ENCODE measurements around the gene HMGCS1. TPM values are rescaled to one million over a fixed set of nuclear protein-coding genes. Genes with fewer than 3 reads are reported as not detected.
"Not testable (repeated sequence)": the region's sequence is repeated elsewhere in the genome, so short reads cannot be mapped to it uniquely, and the experiment has no call there.

The HMGCS1 gene
- polyA plus RNA-seq, 2 donors: 98.8 to 128 TPM

DNA sequence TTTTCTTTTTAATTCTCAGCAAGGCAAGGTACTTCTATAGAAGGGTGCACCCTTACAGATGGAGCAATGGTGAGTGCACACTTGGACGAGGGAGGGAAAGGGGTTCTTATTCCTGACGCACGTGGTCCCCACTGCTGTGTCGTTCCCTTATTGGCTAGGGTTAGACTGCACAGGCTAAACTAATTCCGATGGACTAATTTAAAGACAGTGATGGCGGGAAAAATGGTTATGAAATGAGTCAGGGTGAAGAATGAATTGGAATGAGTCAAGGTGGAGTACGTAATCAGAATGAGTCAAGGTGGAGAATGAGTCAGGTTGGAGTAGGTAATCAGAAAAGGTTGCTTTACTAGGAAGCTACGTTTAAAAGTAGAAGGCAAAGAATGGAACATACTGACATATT is 2.1 kb upstream of the HMGCS1 start:
- Histone ChIP-seq H3K36me3 (ENCODE audit: control insufficient read depth in 2 of 2, insufficient read depth in 2 of 2, low read length in 1 of 2) (no peaks in the 10 kb centered on the region), H3K4me3 (ENCODE audit: low read depth in 1 of 2, low read length in 2 of 2) (no peak overlapping the region), H3K4me1 (ENCODE audit: control insufficient read depth in 2 of 2, insufficient read depth in 2 of 2, low read length in 1 of 2) (peaks cover 0 to 2% of the 10 kb centered on the region in 2 donors), H3K27ac (ENCODE audit: low read depth in 2 of 2, low read length in 1 of 2) (peak overlapping the region in 1 of 2 donors; percentile 31), H3K9me3 (ENCODE audit: control insufficient read depth in 2 of 2, insufficient read depth in 1 of 2, low read depth in 1 of 2, low read length in 1 of 2) (no peaks in the 10 kb centered on the region), H3K27me3 (ENCODE audit: control insufficient read depth in 1 of 2, insufficient read depth in 2 of 2, low read length in 2 of 2) (no peaks in the 10 kb centered on the region)
- 55 to 59% methylated on average over 8 of the region's 8 CpGs for WGBS, 2 donors

DNA sequence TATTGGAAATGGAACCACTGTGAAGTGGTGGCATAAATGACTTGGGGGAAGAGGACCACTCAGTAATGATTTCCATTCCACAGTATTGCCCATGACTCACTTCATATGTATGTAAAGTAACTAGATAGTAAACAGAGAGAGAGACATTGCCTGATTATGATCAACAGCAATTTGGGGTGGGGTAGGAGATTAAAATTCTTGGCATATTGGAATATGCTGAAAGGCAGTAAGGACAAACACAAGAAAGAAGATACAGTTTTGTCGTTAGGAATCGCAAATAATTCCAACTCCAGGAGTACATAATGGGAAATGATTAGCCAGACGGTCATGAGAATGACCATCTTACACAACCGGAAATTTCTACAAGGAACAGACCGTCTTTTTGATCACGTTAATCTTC is 1.5 kb upstream of the HMGCS1 start:
- 96% methylated on average over 6 of the region's 6 CpGs for WGBS, 2 donors
- Histone ChIP-seq H3K4me3 (ENCODE audit: low read depth in 1 of 2, low read length in 2 of 2) (no peak overlapping the region), H3K9me3 (ENCODE audit: control insufficient read depth in 2 of 2, insufficient read depth in 1 of 2, low read depth in 1 of 2, low read length in 1 of 2) (no peaks in the 10 kb centered on the region), H3K27me3 (ENCODE audit: control insufficient read depth in 1 of 2, insufficient read depth in 2 of 2, low read length in 2 of 2) (no peaks in the 10 kb centered on the region), H3K4me1 (ENCODE audit: control insufficient read depth in 2 of 2, insufficient read depth in 2 of 2, low read length in 1 of 2) (peaks cover 0 to 2% of the 10 kb centered on the region in 2 donors), H3K27ac (ENCODE audit: low read depth in 2 of 2, low read length in 1 of 2) (no peak overlapping the region), H3K36me3 (ENCODE audit: control insufficient read depth in 2 of 2, insufficient read depth in 2 of 2, low read length in 1 of 2) (no peaks in the 10 kb centered on the region)

- H3K27ac ChIP-seq (ENCODE audit: low read depth in 2 of 2, low read length in 1 of 2): peak overlapping the region; percentile 73 to 95
- WGBS, 2 donors: 41 to 47% methylated on average over 8 of the region's 8 CpGs
- no peaks in the 10 kb centered on the region for H3K36me3 ChIP-seq (ENCODE audit: control insufficient read depth in 2 of 2, insufficient read depth in 2 of 2, low read length in 1 of 2)
- no peaks in the 10 kb centered on the region for H3K27me3 ChIP-seq (ENCODE audit: control insufficient read depth in 1 of 2, insufficient read depth in 2 of 2, low read length in 2 of 2)
- H3K4me1 ChIP-seq (ENCODE audit: control insufficient read depth in 2 of 2, insufficient read depth in 2 of 2, low read length in 1 of 2): peaks cover 0 to 2% of the 10 kb centered on the region in 2 donors
- no peaks in the 10 kb centered on the region for H3K9me3 ChIP-seq (ENCODE audit: control insufficient read depth in 2 of 2, insufficient read depth in 1 of 2, low read depth in 1 of 2, low read length in 1 of 2)
- H3K4me3 ChIP-seq (ENCODE audit: low read depth in 1 of 2, low read length in 2 of 2): peak overlapping the region in 1 of 2 donors; percentile 42
Observed at GRCh38 chr5:43313854-43314457, 744 bp upstream of the HMGCS1 start.

DNA sequence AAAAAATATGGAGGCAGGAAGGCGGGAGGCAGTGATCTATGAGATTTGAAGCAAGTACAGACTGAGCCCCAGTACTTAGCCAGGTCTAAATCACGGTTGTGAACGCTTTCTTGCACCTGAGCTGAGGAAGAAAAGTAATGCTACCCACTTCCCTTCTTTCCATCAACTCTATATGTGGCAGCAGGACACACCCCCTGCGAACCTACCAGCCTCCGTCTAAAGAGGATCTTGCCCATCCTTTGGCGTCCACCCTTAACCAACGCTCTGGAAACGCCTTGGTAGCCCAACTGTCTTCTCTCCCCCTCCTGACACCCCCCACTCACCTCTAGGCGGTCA is 545 bp downstream of the HMGCS1 start:
- H3K4me3 ChIP-seq (ENCODE audit: low read depth in 1 of 2, low read length in 2 of 2): peak overlapping the region; percentile 81 to 91
- H3K4me1 ChIP-seq (ENCODE audit: control insufficient read depth in 2 of 2, insufficient read depth in 2 of 2, low read length in 1 of 2): peaks cover 0 to 2% of the 10 kb centered on the region in 2 donors
- 1% methylated on average over 9 of the region's 9 CpGs for WGBS, 2 donors
- H3K27ac ChIP-seq (ENCODE audit: low read depth in 2 of 2, low read length in 1 of 2): peak overlapping the region; percentile 92 to 93
- H3K36me3 ChIP-seq (ENCODE audit: control insufficient read depth in 2 of 2, insufficient read depth in 2 of 2, low read length in 1 of 2): no peaks in the 10 kb centered on the region
- no peaks in the 10 kb centered on the region for H3K9me3 ChIP-seq (ENCODE audit: control insufficient read depth in 2 of 2, insufficient read depth in 1 of 2, low read depth in 1 of 2, low read length in 1 of 2)
- H3K27me3 ChIP-seq (ENCODE audit: control insufficient read depth in 1 of 2, insufficient read depth in 2 of 2, low read length in 2 of 2): no peaks in the 10 kb centered on the region

GRCh38 chr5:43312076-43312661 is 1.0 kb downstream of the HMGCS1 start:
- H3K4me3 ChIP-seq (ENCODE audit: low read depth in 1 of 2, low read length in 2 of 2): peak overlapping the region; percentile 81 to 91
- no peaks in the 10 kb centered on the region for H3K36me3 ChIP-seq (ENCODE audit: control insufficient read depth in 2 of 2, insufficient read depth in 2 of 2, low read length in 1 of 2)
- no peaks in the 10 kb centered on the region for H3K9me3 ChIP-seq (ENCODE audit: control insufficient read depth in 2 of 2, insufficient read depth in 1 of 2, low read depth in 1 of 2, low read length in 1 of 2)
- no peaks in the 10 kb centered on the region for H3K27me3 ChIP-seq (ENCODE audit: control insufficient read depth in 1 of 2, insufficient read depth in 2 of 2, low read length in 2 of 2)
- H3K27ac ChIP-seq (ENCODE audit: low read depth in 2 of 2, low read length in 1 of 2): peak overlapping the region; percentile 92 to 93
- H3K4me1 ChIP-seq (ENCODE audit: control insufficient read depth in 2 of 2, insufficient read depth in 2 of 2, low read length in 1 of 2): peaks cover 0 to 2% of the 10 kb centered on the region in 2 donors
- WGBS, 2 donors: 20 to 25% methylated on average over 6 of the region's 6 CpGs

- Histone ChIP-seq H3K4me1 (ENCODE audit: control insufficient read depth in 2 of 2, insufficient read depth in 2 of 2, low read length in 1 of 2) (peaks cover 0 to 2% of the 10 kb centered on the region in 2 donors), H3K27ac (ENCODE audit: low read depth in 2 of 2, low read length in 1 of 2) (no peak overlapping the region)
Observed at GRCh38 chr5:43309637-43310036, 3.6 kb downstream of the HMGCS1 start.

DNA sequence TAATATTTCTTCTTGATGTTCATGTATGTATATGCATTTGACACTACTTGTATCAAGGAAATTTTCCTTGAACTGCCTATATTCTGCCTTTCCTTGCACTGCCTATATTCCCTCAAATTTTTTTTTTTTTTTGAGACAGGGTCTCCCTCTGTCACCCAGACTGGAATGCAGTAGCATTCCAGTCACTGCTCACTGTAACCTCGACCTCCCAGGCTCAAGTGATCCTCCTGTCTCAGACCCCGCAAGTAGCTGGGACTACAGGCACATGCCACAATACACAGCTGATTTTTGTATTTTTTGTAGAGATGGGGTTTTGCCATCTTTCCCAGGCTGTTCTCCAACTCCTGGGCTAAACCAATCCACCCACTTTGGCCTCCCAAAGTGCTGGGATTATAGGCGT is 4.1 kb downstream of the HMGCS1 start:
- no peaks in the 10 kb centered on the region for H3K36me3 ChIP-seq (ENCODE audit: control insufficient read depth in 2 of 2, insufficient read depth in 2 of 2, low read length in 1 of 2)
- H3K27me3 ChIP-seq (ENCODE audit: control insufficient read depth in 1 of 2, insufficient read depth in 2 of 2, low read length in 2 of 2): no peaks in the 10 kb centered on the region
- peak overlapping the region in 1 of 2 donors; percentile 56 for H3K27ac ChIP-seq (ENCODE audit: low read depth in 2 of 2, low read length in 1 of 2)
- no peaks in the 10 kb centered on the region for H3K9me3 ChIP-seq (ENCODE audit: control insufficient read depth in 2 of 2, insufficient read depth in 1 of 2, low read depth in 1 of 2, low read length in 1 of 2)
- peaks cover 0 to 2% of the 10 kb centered on the region in 2 donors for H3K4me1 ChIP-seq (ENCODE audit: control insufficient read depth in 2 of 2, insufficient read depth in 2 of 2, low read length in 1 of 2)
- WGBS, 2 donors: 51 to 76% methylated on average over 3 of the region's 3 CpGs
- no peak overlapping the region for H3K4me3 ChIP-seq (ENCODE audit: low read depth in 1 of 2, low read length in 2 of 2)

More at GRCh38 chr5:43309637-43310036, 3.6 kb downstream of the HMGCS1 start:
- Histone ChIP-seq H3K9me3 (ENCODE audit: control insufficient read depth in 2 of 2, insufficient read depth in 1 of 2, low read depth in 1 of 2, low read length in 1 of 2) (no peaks in the 10 kb centered on the region), H3K27me3 (ENCODE audit: control insufficient read depth in 1 of 2, insufficient read depth in 2 of 2, low read length in 2 of 2) (no peaks in the 10 kb centered on the region), H3K36me3 (ENCODE audit: control insufficient read depth in 2 of 2, insufficient read depth in 2 of 2, low read length in 1 of 2) (no peaks in the 10 kb centered on the region), H3K4me3 (ENCODE audit: low read depth in 1 of 2, low read length in 2 of 2) (peak overlapping the region in 1 of 2 donors; percentile 30)

- H3K4me1 ChIP-seq (ENCODE audit: control insufficient read depth in 2 of 2, insufficient read depth in 2 of 2, low read length in 1 of 2); H3K36me3 ChIP-seq (ENCODE audit: control insufficient read depth in 2 of 2, insufficient read depth in 2 of 2, low read length in 1 of 2); H3K9me3 ChIP-seq (ENCODE audit: control insufficient read depth in 2 of 2, insufficient read depth in 1 of 2, low read depth in 1 of 2, low read length in 1 of 2); H3K27ac ChIP-seq (ENCODE audit: low read depth in 2 of 2, low read length in 1 of 2); H3K27me3 ChIP-seq (ENCODE audit: control insufficient read depth in 1 of 2, insufficient read depth in 2 of 2, low read length in 2 of 2); H3K4me3 ChIP-seq (ENCODE audit: low read depth in 1 of 2, low read length in 2 of 2): not testable (repeated sequence)
- WGBS, 2 donors: 83 to 92% methylated on average over 5 of the region's 5 CpGs
Observed at GRCh38 chr5:43306954-43307353, 6.3 kb downstream of the HMGCS1 start.

DNA sequence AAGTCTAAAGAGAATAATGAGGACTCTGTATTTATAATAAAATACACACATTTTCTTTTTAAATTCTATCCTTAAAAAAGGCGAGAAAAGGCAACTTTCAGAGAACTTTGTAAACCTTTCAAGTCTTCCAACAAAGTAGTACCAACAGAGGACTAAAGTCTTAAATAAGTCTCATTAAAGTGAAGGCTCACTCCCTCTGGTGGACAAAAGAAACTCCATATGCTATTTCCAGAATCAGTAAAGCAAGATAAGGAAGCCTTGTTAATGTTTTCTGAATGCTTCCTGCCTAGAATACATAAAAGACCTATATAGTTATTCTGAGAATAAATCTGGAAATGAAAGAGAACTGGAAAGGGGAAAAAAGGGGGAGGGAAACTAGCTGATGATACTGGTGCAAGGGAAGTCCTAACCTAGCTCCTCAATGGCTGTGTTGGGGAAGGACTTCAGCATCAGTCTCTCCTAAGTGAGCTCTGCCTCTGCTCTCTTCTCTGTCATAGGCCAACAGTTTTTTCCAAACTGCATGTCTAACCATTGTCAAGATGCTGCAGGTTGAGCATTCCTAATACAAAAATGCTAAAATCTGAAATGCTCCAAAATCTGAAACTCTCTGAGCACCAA is 7.2 kb downstream of the HMGCS1 start:
- Histone ChIP-seq H3K27ac (ENCODE audit: low read depth in 2 of 2, low read length in 1 of 2) (peak overlapping the region in 1 of 2 donors; percentile 4), H3K27me3 (ENCODE audit: control insufficient read depth in 1 of 2, insufficient read depth in 2 of 2, low read length in 2 of 2) (no peaks in the 10 kb centered on the region), H3K4me3 (ENCODE audit: low read depth in 1 of 2, low read length in 2 of 2) (no peak overlapping the region), H3K9me3 (ENCODE audit: control insufficient read depth in 2 of 2, insufficient read depth in 1 of 2, low read depth in 1 of 2, low read length in 1 of 2) (no peaks in the 10 kb centered on the region), H3K4me1 (ENCODE audit: control insufficient read depth in 2 of 2, insufficient read depth in 2 of 2, low read length in 1 of 2) (no peaks in the 10 kb centered on the region), H3K36me3 (ENCODE audit: control insufficient read depth in 2 of 2, insufficient read depth in 2 of 2, low read length in 1 of 2) (no peaks in the 10 kb centered on the region)
- WGBS, 2 donors: 61 to 62% methylated on average over 1 of the region's 1 CpG

DNA sequence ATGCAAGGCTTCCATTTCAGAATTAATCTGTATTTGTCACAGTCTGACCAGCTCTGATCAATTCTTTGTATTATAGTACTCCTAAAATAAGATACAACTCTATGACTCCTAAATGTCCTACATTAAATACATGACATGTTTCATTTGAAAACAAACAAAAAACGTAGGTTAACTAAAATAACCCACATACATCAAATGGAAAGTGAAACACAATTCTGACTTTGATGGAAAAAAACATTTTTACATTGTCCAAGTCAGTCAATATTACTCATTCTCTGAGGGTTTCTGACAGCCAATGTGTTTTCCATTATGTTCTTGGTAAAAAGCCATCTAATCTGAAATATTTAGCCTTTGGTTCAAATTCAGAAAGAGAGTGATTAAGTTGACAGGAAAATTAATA is 8.7 kb downstream of the HMGCS1 start:
- 11% methylated on average over 1 of the region's 1 CpG for WGBS, 2 donors
- H3K36me3 ChIP-seq (ENCODE audit: control insufficient read depth in 2 of 2, insufficient read depth in 2 of 2, low read length in 1 of 2): peaks cover 0 to 2% of the 10 kb centered on the region in 2 donors
- no peak overlapping the region for H3K4me3 ChIP-seq (ENCODE audit: low read depth in 1 of 2, low read length in 2 of 2)

More for the DNA sequence above, 8.7 kb downstream of the HMGCS1 start:
- Histone ChIP-seq H3K4me1 (ENCODE audit: control insufficient read depth in 2 of 2, insufficient read depth in 2 of 2, low read length in 1 of 2) (no peaks in the 10 kb centered on the region), H3K9me3 (ENCODE audit: control insufficient read depth in 2 of 2, insufficient read depth in 1 of 2, low read depth in 1 of 2, low read length in 1 of 2) (no peaks in the 10 kb centered on the region), H3K27me3 (ENCODE audit: control insufficient read depth in 1 of 2, insufficient read depth in 2 of 2, low read length in 2 of 2) (no peaks in the 10 kb centered on the region), H3K27ac (ENCODE audit: low read depth in 2 of 2, low read length in 1 of 2) (no peak overlapping the region)

Measured in esophagus (tissue), 2 donors.